Measurements from ENCODE around the gene NIN. TPM values are rescaled to one million over a fixed set of nuclear protein-coding genes. Genes with fewer than 3 reads are reported as not detected.

The NIN gene
- total and polyA plus RNA-seq, 10 donors = 11.8 to 139 (median 94.4) TPM

GRCh38 chr14:50864946-50865345 lies 34.0 kb upstream of the NIN start:
- Histone ChIP-seq H3K36me3 (no peaks in the 10 kb centered on the region), H3K9me3 (no peaks in the 10 kb centered on the region), H3K4me1 (peaks cover 0 to 23% (median 4%) of the 10 kb centered on the region in 6 donors), H3K4me3 (no peak overlapping the region), H3K27ac (peak overlapping the region in 3 of 8 donors; percentile 49 to 69 (median 69)), H3K27me3 (replicated peaks in 1 of 7) (peaks cover 0 to 24% (median 1%) of the 10 kb centered on the region in 7 donors)
- DNase-seq = no peak
- no peak for TF ChIP-seq POLR2A (IDR thresholded peaks at IDR 0.05)
- TF ChIP-seq, protein P1, sequence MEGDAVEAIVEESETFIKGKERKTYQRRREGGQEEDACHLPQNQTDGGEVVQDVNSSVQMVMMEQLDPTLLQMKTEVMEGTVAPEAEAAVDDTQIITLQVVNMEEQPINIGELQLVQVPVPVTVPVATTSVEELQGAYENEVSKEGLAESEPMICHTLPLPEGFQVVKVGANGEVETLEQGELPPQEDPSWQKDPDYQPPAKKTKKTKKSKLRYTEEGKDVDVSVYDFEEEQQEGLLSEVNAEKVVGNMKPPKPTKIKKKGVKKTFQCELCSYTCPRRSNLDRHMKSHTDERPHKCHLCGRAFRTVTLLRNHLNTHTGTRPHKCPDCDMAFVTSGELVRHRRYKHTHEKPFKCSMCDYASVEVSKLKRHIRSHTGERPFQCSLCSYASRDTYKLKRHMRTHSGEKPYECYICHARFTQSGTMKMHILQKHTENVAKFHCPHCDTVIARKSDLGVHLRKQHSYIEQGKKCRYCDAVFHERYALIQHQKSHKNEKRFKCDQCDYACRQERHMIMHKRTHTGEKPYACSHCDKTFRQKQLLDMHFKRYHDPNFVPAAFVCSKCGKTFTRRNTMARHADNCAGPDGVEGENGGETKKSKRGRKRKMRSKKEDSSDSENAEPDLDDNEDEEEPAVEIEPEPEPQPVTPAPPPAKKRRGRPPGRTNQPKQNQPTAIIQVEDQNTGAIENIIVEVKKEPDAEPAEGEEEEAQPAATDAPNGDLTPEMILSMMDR (IDR thresholded peaks at IDR 0.05 in 8 of 11, conservative IDR thresholded peaks at IDR 0.05 in 3 of 11) = no peak
- no peak for TF ChIP-seq POLR2AphosphoS5 (IDR thresholded peaks at IDR 0.05)
- intact Hi-C loops (cut with DNase I; ENCODE audit: low total_unique reads) = no loop called here
- WGBS, 5 donors = 89 to 95% (median 94%) methylated on average over 5 of the region's 5 CpGs

DNA sequence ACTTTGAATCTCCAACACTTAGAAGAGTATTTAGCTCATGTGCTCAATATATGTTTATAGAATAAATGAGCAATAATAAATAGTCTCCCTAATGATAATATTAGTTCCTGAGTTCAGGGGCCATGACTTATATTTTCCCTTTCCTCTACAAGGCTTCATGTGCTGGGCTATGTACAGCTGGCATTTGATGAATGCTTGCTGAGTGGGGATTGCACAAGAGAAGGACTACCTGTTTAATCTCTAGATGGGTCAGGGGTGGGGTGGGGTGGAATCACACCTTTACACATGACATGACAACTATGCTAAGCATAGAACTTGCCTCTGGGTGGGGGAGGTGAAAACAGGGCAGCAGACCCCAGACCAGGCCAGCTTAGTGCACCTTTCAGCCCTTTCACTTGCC lies 33.3 kb upstream of the NIN start:
- H3K9me3 ChIP-seq = no peaks in the 10 kb centered on the region
- TF ChIP-seq POLR2AphosphoS5 (IDR thresholded peaks at IDR 0.05) = no peak
- TF ChIP-seq, protein P1 (IDR thresholded peaks at IDR 0.05 in 8 of 11, conservative IDR thresholded peaks at IDR 0.05 in 3 of 11) = no peak
- TF ChIP-seq POLR2A (IDR thresholded peaks at IDR 0.05) = no peak
- H3K27ac ChIP-seq = no peak overlapping the region
- peaks cover 0 to 17% (median 0%) of the 10 kb centered on the region in 7 donors for H3K27me3 ChIP-seq (replicated peaks in 1 of 7)
- peaks cover 0 to 30% (median 9%) of the 10 kb centered on the region in 6 donors for H3K4me1 ChIP-seq
- no peaks in the 10 kb centered on the region for H3K36me3 ChIP-seq
- intact Hi-C loops (cut with DNase I; ENCODE audit: low total_unique reads) = no loop called here
- no peak overlapping the region for H3K4me3 ChIP-seq
- DNase-seq = no peak

DNA sequence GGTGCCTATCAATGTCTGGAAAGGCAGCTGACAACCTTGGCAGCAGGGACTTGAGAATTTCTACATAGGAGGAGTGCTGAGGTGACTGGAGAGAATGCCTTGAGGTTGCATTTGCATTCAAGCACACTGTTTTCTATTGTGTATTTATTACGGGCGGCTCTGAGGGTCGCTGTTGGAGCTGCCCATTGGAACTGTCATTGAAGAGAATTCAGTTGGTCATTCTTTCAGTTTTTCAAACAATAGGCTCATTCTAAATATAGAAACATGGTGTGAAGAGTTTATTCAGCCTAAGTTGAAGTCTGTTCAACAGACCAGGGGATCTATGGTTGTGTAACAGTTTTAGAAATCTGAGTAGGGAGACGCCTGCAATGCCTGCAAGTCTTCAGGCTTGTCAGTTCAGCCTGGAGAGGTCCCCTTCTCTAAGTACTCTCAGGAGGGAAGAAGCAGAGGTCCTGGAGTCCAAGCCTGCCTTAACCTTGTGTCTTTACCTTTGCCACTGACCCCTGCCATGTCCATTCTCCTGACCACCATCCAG lies 31.1 kb upstream of the NIN start:
- no peak overlapping the region for H3K27ac ChIP-seq
- intact Hi-C loops (cut with DNase I; ENCODE audit: low total_unique reads) = no loop called here
- H3K4me1 ChIP-seq = peaks cover 0 to 32% (median 11%) of the 10 kb centered on the region in 6 donors
- no peak for DNase-seq
- H3K9me3 ChIP-seq = no peaks in the 10 kb centered on the region
- H3K27me3 ChIP-seq (replicated peaks in 1 of 7) = no peaks in the 10 kb centered on the region
- no peaks in the 10 kb centered on the region for H3K36me3 ChIP-seq
- WGBS, 5 donors = 70 to 85% (median 74%) methylated on average over 4 of the region's 4 CpGs
- TF ChIP-seq POLR2A (IDR thresholded peaks at IDR 0.05) (no peak), POLR2AphosphoS5 (IDR thresholded peaks at IDR 0.05) (no peak)
- TF ChIP-seq, protein P1 (IDR thresholded peaks at IDR 0.05 in 8 of 11, conservative IDR thresholded peaks at IDR 0.05 in 3 of 11) = no peak
- no peak overlapping the region for H3K4me3 ChIP-seq

GRCh38 chr14:50860478-50861086 lies 29.6 kb upstream of the NIN start:
- H3K4me1 ChIP-seq = peaks cover 0 to 25% (median 11%) of the 10 kb centered on the region in 6 donors
- H3K4me3 ChIP-seq = peak overlapping the region; percentile 48 to 76 (median 58)
- H3K9me3 ChIP-seq = no peaks in the 10 kb centered on the region
- intact Hi-C loops (cut with DNase I; ENCODE audit: low total_unique reads) = no loop called here
- TF ChIP-seq POLR2A (IDR thresholded peaks at IDR 0.05) = no peak
- TF ChIP-seq, protein P1 (IDR thresholded peaks at IDR 0.05 in 8 of 11, conservative IDR thresholded peaks at IDR 0.05 in 3 of 11) = peak; percentile 33 to 80 (median 61)
- WGBS, 5 donors = 2 to 8% (median 4%) methylated on average over 6 of the region's 6 CpGs
- peak overlapping the region; percentile 60 to 87 (median 72) for H3K27ac ChIP-seq
- peak; percentile 93 for DNase-seq
- no peaks in the 10 kb centered on the region for H3K27me3 ChIP-seq (replicated peaks in 1 of 7)
- H3K36me3 ChIP-seq = no peaks in the 10 kb centered on the region
